ENCODE measurements around the gene ANKRD33.

The ANKRD33 gene

DNA sequence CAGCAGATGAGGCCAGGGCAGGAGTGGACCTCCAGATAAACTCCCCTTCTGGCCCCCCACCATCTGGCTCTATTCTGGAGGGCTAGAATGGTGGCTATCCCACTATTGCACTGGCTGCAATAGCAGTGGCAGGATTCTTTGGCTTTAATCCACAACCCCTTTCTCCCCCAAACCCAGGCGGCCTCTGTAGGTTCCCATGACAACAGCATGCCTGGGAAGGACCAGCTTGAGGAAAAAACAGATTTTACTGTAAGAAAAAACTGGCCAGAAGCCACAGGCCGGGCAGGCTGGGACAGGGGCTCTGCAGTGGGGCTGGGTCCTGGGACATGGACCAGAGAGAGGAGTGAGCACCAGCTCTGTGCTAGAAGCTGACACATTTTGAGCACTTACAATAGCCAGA lies 50.0 kb downstream of the ANKRD33 start:
- H3K79me2 ChIP-seq (ENCODE audit: insufficient read depth, low read depth): no peaks in the 10 kb centered on the region
- H3K4me2 ChIP-seq: no peak overlapping the region
- H3K4me1 ChIP-seq (ENCODE audit: low read depth, poor library complexity, severe bottlenecking): peaks cover 2% of the 10 kb centered on the region
- H3K4me3 ChIP-seq (IDR thresholded peaks at IDR 0.05; ENCODE audit: insufficient read depth, low read depth, low read length): no peak overlapping the region
- no peaks in the 10 kb centered on the region for H3K27me3 ChIP-seq (ENCODE audit: insufficient read depth, low read depth)
- H3K27ac ChIP-seq: no peak overlapping the region
- H2AFZ ChIP-seq (ENCODE audit: low read depth): no peak overlapping the region
- H4K20me1 ChIP-seq (ENCODE audit: insufficient read depth): no peaks in the 10 kb centered on the region
- no peaks in the 10 kb centered on the region for H3K36me3 ChIP-seq (ENCODE audit: insufficient read depth)
- no peak overlapping the region for H3K9ac ChIP-seq
- TF ChIP-seq, protein P1, sequence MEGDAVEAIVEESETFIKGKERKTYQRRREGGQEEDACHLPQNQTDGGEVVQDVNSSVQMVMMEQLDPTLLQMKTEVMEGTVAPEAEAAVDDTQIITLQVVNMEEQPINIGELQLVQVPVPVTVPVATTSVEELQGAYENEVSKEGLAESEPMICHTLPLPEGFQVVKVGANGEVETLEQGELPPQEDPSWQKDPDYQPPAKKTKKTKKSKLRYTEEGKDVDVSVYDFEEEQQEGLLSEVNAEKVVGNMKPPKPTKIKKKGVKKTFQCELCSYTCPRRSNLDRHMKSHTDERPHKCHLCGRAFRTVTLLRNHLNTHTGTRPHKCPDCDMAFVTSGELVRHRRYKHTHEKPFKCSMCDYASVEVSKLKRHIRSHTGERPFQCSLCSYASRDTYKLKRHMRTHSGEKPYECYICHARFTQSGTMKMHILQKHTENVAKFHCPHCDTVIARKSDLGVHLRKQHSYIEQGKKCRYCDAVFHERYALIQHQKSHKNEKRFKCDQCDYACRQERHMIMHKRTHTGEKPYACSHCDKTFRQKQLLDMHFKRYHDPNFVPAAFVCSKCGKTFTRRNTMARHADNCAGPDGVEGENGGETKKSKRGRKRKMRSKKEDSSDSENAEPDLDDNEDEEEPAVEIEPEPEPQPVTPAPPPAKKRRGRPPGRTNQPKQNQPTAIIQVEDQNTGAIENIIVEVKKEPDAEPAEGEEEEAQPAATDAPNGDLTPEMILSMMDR (conservative IDR thresholded peaks at IDR 0.05; ENCODE audit: low read depth, low read length): no peak

- Histone ChIP-seq H4K20me1 (ENCODE audit: insufficient read depth) (no peaks in the 10 kb centered on the region), H3K4me2 (no peak overlapping the region), H2AFZ (ENCODE audit: low read depth) (no peak overlapping the region), H3K9ac (no peak overlapping the region), H3K36me3 (ENCODE audit: insufficient read depth) (no peaks in the 10 kb centered on the region), H3K4me3 (IDR thresholded peaks at IDR 0.05; ENCODE audit: insufficient read depth, low read depth, low read length) (no peak overlapping the region), H3K4me1 (ENCODE audit: low read depth, poor library complexity, severe bottlenecking) (no peaks in the 10 kb centered on the region), H3K27me3 (ENCODE audit: insufficient read depth, low read depth) (no peaks in the 10 kb centered on the region), H3K27ac (no peak overlapping the region), H3K79me2 (ENCODE audit: insufficient read depth, low read depth) (no peaks in the 10 kb centered on the region)
- TF ChIP-seq, protein P1 (conservative IDR thresholded peaks at IDR 0.05; ENCODE audit: low read depth, low read length): no peak
These were observed 50.8 kb downstream of the ANKRD33 start for GRCh38 chr12:51938726-51939125.

DNA sequence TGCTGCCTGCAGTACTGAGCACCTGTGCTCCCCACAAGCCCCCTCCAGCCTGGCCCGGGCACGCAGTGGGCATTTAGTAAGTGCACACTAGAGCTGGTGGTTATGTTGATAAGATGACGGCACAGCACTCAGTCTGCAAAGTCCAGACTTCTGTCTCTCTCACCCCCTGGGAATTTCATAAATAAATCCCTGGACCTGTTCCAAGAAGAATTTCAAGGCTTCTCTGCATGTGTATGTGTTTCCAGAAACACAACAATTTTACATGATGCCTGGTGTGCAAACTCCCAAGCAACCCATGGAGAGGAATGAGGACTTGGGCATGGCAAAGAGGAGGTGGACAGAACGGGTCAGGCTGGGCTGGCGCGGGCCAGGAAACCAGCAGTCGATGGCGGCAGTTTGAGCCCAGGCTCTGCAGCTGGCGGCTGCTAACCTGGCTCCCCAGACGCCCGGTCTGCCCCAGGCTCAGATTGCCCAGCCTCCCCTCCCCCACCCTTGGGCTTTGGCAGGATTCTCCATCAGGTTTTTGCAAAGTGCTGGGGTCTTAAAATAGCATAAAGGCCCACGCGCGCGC lies 53.2 kb downstream of the ANKRD33 start:
- no peaks in the 10 kb centered on the region for H4K20me1 ChIP-seq (ENCODE audit: insufficient read depth)
- H3K79me2 ChIP-seq (ENCODE audit: insufficient read depth, low read depth): no peaks in the 10 kb centered on the region
- H3K36me3 ChIP-seq (ENCODE audit: insufficient read depth): no peaks in the 10 kb centered on the region
- no peak overlapping the region for H3K9ac ChIP-seq
- TF ChIP-seq, protein P1 (conservative IDR thresholded peaks at IDR 0.05; ENCODE audit: low read depth, low read length): no peak
- no peak overlapping the region for H3K4me2 ChIP-seq
- H3K27ac ChIP-seq: no peak overlapping the region
- no peak overlapping the region for H2AFZ ChIP-seq (ENCODE audit: low read depth)
- H3K4me3 ChIP-seq (IDR thresholded peaks at IDR 0.05; ENCODE audit: insufficient read depth, low read depth, low read length): no peak overlapping the region
- H3K4me1 ChIP-seq (ENCODE audit: low read depth, poor library complexity, severe bottlenecking): no peaks in the 10 kb centered on the region
- no peaks in the 10 kb centered on the region for H3K27me3 ChIP-seq (ENCODE audit: insufficient read depth, low read depth)
